ACHN (cell line): ENCODE results near the gene PCTP.
A peak's percentile ranks its signal among the peaks of the same experiment; 100 is the strongest.

Source experiments
- DNase-seq: peaks from one replicate; pipeline ENCODE4 v3.0.0-alpha.2; 2015
- in situ Hi-C: cut with HindIII; loops from 2 replicates; pipeline ENCODE4 v1.10.0; 2017; ENCODE audit warnings: low sequenced_read_pairs, low pct_ligation_motif_present, low pct_unique_long_range_greater_than_20kb

Gene PCTP

DNA sequence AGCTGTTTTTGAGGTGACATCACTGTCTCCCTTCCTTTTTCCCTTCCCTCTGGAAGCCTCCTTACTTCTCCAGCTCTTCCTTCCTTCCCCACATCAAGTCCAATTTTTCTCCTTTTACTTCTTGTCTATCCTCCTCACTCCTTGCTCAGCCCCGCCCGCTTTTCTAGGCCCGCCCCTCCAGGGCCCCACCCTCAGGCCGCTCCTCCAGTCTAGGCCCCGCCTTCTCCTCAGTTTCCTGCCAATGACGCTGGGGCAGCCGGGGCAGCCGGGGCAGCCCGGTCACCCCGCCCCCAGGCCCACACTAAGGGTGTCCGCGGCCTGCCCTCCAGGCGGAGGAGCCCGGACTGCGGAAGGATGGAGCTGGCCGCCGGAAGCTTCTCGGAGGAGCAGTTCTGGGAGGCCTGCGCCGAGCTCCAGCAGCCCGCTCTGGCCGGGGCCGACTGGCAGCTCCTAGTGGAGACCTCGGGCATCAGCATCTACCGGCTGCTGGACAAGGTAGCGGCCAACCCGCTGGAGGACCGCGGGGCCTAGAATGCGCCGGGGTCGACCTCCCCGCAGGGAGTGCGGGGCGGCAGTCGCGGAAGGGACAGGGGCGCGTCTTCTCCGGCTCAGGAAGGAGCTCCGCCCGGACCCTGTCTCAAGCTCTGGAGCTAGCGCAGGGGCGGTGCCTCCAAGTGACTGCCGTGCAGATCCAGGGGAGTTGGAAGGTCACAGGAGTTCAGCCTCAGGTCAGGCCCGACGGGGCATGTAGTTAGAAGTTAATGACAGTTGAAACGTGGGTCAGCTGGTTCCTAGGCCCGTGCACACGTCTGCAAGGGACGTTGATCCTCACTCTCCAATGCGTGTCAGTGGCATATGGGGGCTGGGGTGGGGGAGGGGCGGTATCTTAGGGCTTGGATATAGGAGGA lies at the start of gene PCTP:
TSS of gene PCTP (plus strand) at position 302 of the 908 bp plus-strand sequence. CDS start at position 355, 53 bp downstream.
- peak; percentile 96 for DNase-seq
- in situ Hi-C loops: no loop called here

DNA sequence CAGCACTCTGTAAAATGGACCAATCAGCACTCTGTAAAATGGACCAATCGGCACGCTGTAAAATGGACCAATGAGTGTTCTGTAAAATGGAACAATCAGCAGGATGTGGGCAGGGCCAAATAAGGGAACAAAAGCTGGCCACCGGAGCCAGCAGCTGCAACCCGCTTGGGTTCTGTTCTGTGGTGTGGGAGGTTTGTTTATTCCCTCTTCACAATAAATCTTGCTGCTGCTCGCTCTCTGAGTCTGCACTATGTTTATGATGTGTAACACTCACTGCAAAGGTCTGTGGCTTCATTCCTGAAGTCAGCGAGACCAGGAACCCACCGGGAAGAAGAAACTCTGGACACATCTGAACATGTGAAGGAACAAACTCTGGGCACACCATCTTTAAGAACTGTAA lies 48.7 kb upstream of the PCTP start:
- no peak for DNase-seq
- in situ Hi-C loops: no loop called here

DNA sequence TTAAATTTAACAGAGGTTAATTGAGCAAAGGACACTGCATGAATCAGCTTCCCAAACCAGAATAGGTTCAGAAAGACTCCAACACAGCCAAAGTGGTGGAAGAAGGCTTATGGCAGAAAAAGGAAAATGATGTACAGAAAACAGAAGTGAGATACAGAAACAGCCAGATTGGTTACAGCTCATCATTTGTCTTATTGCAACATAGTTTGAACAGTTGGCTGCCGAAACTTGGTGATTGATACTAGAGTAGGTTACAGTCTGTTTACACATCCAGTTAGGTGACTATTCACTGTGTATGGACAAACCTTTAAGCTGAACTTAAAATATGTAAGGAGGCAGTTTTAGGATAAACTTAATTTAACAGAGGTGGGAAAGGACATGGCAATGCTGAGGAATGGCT lies 46.5 kb upstream of the PCTP start:
- in situ Hi-C loops: no loop called here

DNA sequence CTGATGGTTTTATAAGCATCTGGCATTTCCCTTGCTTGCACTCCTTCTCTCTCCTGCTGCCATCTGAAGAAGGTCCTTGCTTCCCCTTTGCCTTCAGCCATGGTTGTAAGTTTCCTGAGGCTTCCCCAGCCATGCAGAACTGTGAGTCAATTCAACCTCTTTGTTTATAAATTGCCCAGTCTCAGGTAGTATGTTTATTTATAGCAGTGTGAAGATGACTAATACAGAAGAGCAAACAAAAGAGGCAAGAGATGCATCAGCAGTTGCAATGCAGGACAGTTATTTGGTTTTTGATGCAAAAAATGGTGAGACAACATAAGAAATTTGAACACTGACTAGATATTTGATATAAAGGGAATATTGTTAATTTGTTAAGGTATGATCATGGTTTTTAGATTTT lies 45.0 kb upstream of the PCTP start:
- no peak for DNase-seq
- in situ Hi-C loops: no loop called here

More for the DNA sequence above, 46.5 kb upstream of the PCTP start:
- no peak for DNase-seq

DNA sequence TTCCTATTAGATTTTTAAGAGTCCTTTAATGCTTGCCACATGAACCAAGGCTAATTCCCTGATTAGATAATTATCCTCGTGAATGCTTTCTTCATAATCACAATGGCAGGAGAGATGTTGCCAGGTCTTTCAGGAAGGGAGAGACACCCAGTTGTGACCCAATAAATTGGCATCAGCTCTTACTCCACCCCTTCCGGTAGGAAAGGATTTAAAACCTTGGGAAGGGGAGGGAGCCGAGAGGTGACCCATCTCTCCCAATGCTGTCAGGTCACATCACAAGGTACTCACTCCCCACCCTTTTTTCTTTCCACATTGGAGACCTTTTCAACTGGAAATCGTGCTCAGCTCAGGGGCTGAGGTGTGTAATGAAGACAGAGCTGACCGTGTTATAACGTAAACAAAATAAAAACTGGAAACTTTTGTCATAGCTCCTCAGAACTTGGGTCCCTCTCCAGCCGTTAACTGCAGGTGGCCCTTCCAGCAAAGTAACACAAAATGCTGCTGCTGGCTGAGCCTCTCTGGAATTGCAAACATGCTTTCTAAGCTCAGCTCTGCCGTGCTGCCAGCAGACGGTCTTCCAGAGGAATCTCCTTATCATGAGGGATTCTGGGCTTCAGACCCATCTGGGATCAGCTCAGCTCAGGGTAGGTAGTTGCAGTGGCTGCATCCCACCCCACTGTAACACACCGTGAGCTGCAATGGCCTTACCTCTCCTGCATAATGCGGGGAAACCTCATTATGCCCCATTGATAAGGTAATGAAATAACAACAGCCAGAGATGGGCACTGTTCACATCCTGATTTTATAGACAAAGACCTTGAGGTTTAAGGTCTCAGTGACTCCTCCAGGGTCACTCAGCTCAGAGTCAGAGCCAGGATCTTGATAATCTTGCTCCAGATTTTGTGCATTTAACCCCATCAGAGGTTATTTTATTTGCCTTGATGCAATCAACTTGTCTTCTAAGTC lies 43.8 kb upstream of the PCTP start:
- DNase-seq: no peak
- in situ Hi-C loops: no loop called here

DNA sequence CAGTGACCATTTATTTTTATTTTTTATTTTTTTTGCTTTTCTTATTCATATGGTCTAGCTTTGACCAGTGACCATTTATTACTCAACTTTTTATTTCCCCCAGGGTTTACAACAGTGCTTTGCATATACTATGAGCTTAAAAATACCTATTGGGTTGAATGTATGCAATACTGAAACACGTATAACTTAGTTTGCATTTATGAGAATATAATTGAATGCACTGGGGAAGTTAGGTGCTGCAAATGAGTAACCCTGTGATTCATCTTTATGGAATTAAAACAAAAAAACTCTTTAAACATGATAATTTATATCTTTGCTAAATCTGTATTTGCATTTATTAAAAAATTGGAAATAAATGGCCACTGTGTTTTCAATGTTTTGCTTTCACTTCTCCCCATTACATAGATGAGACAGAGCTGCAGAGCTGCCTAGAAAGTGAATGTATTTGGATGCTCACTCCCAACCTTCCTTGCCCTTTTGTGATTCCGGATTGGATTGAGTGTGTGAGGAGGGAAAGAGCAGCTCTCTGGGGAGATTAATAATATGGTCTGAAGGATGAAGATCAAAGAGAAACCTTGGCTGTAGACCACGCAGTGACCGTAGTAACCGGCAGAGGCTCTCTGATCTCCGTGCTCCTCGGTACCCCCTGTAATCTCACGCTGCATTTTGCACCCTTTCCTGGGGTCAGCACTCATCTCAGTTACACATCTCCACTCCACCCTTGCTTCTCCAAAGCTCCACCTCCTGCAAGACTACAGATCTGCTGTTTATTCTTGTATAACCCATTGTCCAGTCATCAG lies 42.5 kb upstream of the PCTP start:
- DNase-seq: no peak
- in situ Hi-C loops: no loop called here

DNA sequence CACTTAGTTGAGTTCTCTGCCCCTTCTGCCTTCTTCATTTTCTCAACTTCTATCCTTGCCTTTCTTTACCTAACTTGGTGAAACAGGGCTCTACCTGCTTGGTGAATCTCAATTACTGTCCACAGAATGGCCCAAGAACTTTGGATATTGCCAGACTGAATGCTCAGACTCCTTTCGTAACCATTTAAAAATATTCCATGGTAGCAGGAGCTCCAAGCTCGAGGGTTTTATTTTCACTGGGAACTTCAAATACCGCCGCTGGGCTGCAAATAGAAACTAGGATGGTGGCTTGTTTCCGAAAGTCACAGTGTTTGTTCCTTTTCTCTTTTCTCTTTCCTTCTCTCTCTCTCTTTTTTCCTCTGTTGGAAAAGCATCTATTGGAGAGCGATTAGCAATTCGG lies 41.4 kb upstream of the PCTP start:
- in situ Hi-C loops: no loop called here
- DNase-seq: no peak

DNA sequence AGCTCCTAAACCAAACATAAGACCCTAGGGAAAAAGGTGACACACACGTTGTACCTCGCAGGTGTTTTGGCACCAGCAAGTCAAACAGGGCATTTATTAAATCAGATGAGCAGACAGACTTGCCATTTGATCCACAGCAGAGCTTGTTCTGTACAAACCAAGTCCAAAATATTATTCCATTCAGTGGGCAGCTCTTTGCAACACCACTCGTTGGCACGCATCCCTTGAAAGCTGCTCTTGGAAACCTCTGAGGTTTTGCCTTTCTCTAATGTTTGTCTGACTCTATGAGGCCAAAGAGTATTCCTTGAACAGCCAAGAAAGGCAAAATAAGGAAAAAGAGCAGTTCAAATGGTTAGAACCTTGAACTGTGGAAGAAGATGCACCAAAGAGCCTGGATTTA lies 40.9 kb upstream of the PCTP start:
- no peak for DNase-seq
- in situ Hi-C loops: no loop called here

DNA sequence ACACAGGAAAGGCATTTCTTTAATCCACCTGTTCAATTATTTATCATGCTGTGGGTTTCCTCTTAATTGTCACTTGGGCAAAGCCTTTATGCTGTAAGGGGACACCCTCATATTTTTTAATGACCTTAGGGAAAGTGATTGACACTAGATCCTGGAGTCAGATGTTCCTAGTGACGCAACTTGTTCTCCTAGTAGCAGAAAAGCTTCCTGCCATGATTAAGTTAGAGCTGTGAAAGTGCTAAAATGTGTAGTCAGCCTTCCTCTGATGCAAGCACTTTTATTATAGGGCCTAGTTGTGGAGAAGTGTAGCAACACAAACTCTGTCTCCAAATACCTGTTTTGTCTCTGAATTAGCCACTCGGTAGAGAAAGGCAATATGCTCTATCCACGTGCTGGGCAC lies 40.4 kb upstream of the PCTP start:
- in situ Hi-C loops: no loop called here
- DNase-seq: no peak

DNA sequence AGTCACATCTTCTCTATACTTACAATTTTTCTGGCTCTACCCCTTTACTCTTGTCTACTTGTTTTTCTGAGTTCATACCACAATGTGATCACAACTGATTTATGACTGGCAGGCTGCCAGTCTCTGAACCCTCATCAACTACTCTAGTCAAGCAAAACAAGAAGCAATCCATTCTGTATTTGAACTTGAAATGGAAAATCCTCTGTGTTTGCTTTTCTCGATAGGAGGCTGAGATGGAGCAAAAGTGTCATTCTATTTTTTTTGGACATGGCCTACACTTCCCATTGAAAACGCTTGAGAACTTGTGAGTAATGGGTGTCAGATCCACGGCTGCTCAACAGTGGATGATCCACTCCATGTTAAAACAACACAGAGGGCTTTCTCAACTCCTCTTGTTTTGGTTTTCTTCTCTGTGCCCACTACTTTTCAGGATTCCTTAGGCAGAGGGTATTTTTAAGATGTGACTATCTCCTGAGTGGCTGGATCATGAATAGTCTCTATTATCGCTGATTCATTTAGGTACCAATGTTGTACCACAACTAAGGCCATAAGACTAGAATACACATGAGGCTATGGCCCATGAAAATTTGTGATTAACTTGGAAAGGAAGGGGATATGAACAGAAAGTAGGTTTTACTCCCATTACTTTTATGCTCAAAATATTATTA lies 39.9 kb upstream of the PCTP start:
- in situ Hi-C loops: no loop called here
- DNase-seq: no peak

DNA sequence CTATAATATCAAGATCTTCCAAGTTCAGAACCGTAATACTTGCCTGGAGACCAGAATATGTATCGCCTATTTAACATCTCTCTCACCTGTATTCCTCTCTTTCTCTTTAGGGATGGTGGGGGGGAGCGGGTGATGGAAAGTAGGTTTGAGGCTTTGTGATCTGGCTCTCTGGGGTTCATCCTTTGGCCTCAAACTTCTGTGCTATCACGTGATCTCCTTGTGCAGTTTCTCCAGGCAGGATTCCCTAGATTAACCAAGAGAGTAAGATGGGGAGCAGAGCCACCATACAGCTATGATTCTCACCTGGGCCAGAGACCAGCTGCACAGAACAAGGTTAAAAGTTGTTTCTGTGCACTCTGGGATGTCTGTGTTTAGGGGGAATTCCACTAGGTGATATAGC lies 33.4 kb upstream of the PCTP start:
- DNase-seq: no peak
- in situ Hi-C loops: no loop called here

DNA sequence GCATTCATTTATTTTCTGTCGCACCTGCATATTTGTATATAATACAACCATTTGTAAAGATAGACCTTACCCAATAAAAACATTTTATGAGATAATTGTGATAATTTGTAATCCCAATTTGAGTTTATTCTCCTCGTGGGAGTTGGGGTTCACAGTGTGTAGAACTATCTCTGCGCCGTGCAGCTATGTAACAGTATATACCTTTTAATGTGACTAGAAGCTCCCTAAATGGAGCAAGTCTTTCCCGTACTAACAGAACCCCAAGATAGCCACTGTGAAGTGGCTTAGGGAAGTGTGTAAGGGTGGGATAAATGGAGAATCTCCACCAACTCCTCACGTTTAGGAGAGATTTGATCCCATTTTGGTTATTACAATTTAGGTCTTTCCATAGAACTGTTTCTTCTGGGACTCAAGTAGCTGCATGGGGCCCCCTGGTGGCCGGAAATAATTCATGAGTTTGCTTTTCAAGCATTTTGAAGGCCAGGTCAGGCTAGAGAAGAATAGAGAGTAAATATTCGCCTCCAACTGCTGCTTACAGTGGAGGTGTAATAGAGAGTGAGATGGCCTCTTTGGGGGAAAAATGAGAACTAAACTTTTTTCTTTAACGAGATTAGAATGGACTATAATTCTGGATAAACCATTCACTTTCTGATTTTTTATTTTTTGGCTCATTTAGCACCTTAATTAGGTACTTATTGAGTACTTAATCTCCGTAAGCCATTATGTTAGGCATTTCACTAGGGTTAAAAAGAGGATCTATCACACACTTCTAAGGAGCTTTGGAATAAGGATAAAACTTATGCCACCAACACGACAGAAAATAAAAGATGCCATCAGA lies 32.7 kb upstream of the PCTP start:
- in situ Hi-C loops: no loop called here
- peak; percentile 70 for DNase-seq

DNA sequence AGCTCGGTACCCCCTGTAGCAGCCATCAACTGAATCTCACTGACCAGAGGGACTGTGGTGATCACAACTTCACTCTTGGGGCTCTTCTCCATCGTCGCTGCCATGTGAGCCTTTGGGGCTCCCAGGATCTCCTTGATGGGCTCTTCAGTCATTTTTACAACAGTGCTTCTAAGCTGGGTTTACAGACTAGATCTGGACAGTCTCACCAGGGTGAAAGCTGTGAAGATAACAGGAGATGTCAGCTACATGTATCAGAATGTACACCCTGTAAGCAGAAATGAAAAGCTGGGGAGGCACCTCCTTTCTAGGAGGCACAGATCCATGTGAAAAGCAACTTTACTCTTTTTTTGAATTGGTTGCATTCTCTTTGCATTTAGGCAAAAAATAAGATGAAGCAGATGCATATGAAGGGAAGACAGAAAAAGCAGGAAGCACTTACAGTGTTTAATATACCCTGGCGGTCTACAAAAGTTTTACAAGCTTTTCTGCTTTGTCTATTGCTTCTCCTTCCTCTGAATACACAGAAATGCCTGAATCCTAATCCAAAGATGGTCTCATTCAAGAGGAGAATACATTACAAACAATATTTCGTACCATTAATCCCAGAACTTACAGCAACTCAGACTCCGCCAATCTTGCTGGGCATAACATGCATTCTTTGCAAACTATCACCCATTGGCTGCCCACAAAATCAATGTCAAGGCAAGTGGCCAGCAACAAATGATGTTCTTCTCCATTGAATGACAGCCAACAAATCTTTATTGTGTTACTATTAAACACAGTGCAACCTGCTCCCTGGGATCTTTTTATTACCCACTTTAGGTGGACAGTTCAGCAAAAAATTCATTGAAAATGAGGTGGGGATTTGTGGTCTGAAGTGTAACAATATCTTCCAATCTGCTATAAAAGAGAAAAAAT lies 29.7 kb upstream of the PCTP start:
- in situ Hi-C loops: no loop called here
- no peak for DNase-seq

DNA sequence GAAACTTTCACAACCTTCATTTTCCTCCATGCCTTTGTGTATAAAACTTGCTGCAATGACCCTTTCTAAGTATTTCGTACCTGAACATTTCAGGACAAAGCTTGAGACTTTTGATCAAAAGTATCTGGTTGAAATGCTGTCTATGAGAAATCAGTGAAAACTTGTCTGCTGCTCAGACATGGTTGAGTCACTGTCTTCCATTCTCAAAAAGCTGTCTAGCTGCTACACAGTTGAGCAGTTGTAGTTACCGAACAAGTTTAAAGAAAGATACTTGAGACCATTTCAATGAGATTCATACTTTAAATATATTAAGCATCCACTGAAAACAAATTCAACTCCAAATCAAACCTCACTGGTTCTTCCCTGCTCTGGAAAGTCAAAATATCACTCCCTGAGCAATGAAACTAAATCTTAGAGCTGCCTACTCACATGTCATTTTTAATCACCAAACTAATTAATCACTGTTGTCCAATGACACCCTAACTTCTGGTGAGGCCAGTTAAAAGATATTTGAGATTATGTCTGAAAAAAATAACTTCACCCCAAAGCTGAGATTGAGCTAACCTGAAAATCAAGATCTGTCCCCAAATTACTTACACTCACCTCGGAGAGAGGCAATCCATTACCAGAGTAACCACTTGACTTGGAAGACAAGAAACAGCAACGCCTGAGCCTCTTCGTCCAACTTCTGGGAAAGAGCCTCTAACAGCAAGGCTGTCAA lies 28.7 kb upstream of the PCTP start:
- in situ Hi-C loops: no loop called here
- no peak for DNase-seq

DNA sequence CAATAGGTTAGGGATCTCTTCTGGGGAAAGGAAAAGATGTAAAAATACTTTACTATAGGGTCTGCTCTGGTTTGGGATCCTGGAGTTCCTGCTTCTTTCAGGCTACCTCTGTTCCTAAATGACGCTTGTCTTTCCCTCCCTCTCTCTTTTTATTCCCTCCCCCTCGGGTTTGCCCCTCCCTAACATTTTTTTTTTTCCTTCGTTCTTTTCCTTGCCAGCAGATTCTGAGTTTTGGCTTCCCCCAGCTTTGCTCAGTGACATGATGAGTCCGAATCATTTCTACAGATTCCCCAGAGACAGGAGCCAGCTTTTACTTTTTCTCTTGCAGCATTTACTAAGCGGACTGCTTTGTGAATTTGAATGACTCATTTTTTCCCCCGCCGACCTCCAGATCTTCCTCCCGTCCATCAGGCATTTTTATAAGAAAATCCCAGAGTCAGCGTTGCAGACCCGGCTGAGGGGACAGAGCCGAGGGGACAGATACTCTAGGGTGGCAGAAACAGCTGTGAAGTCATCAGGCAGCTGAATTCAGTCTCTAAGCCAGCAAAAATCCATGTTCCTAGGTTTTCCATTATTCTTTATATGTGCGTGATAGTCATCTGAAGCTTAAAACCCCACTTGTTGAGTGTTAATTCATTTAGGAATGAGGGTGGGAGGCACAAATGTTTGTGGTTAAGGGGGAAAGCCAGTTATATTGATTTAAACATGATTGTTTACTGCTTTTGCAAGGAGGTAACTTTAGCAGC lies 27.9 kb upstream of the PCTP start, which contains the start of gene TMEM100:
TSS of gene TMEM100 (minus strand) at position 123 of the 746 bp plus-strand sequence. CDS start 1,794 bp downstream, outside the sequence.
- peak; percentile 27 for DNase-seq
- in situ Hi-C loops: no loop called here
